SK-N-SH (cell line): ENCODE measurements around the gene GALNT14. TPM values are rescaled to one million over a fixed set of nuclear protein-coding genes. Genes with fewer than 3 reads are reported as not detected.

ENCODE experiments used
- CTCF ChIA-PET: fragments of 300-600, 350-600 bp; formaldehyde crosslinking; extraction: SDS; loops from one replicate; lab custom pipeline; 2021; lab: Yijun Ruan, JAX
- POLR2A ChIA-PET: fragments of 350-600 bp; sonication (Branson Sonifier 250); formaldehyde crosslinking; extraction: SDS; loops from one replicate; lab custom pipeline; 2020; ENCODE audit warnings: antibody characterized with exemption, inconsistent platforms; lab: Yijun Ruan, JAX
- DNase-seq: peaks from one replicate; pipeline ENCODE4 v3.0.0; 2012
- H2AFZ ChIP-seq: fragments of 200-600 bp; sonication (generic); 2 replicates; pipeline ENCODE4 v1.8.1; 2016; ENCODE audit warnings: antibody characterized with exemption, mild to moderate bottlenecking, low read depth
- H3F3A ChIP-seq: fragments of 200-600 bp; sonication (generic); replicated peaks from 2 replicates; pipeline ENCODE3; 2016; ENCODE audit warnings: antibody characterized with exemption, mild to moderate bottlenecking; ENCODE audit not compliant: insufficient read depth
- H3K27ac ChIP-seq, 2 experiments: fragments of 200-500 bp in 1 of 2; fragments of 200-600 bp in 1 of 2; sonication (Bioruptor generic) in 1 of 2; sonication (generic), shearing (Covaris generic) in 1 of 2; 2 replicates each; pipeline versions ENCODE4 v1.5.1 to v1.6.1; 2014 to 2016; ENCODE audit warnings: low read depth in 2 of 2, inconsistent platforms in 1 of 2, low read length in 1 of 2, mild to moderate bottlenecking in 1 of 2, mixed read lengths in 1 of 2
- H3K27me3 ChIP-seq: fragments of 200-600 bp; sonication (generic), shearing (Covaris generic); 2 replicates; pipeline ENCODE4 v1.6.1; 2016; ENCODE audit warnings: mixed run types; ENCODE audit not compliant: insufficient read depth
- H3K36me3 ChIP-seq, 2 experiments: fragments of 200-500 bp in 1 of 2; fragments of 200-600 bp in 1 of 2; sonication (Bioruptor generic) in 1 of 2; sonication (generic) in 1 of 2; replicated peaks in 1 of 2; 2 replicates each; pipeline versions ENCODE3 to v1.5.1; 2014 to 2016; ENCODE audit warnings: low read length in 1 of 2, mild to moderate bottlenecking in 1 of 2; ENCODE audit not compliant: insufficient read depth in 2 of 2, control insufficient read depth in 1 of 2
- H3K4me1 ChIP-seq, 2 experiments: fragments of 200-500 bp in 1 of 2; fragments of 200-600 bp in 1 of 2; sonication (Bioruptor generic) in 1 of 2; sonication (generic), shearing (Covaris generic) in 1 of 2; 2 replicates each; pipeline versions ENCODE4 v1.5.1 to v1.6.1; 2014 to 2016; ENCODE audit warnings: low read depth in 1 of 2, low read length in 1 of 2, mixed run types in 1 of 2; ENCODE audit not compliant: insufficient read depth in 2 of 2, control insufficient read depth in 1 of 2
- H3K4me2 ChIP-seq: fragments of 200-600 bp; sonication (generic), shearing (Covaris generic); 2 replicates; pipeline ENCODE4 v1.6.1; 2017; ENCODE audit warnings: mixed run types
- H3K4me3 ChIP-seq, 2 experiments: fragments of 200-500 bp in 1 of 2; fragments of 200-600 bp in 1 of 2; sonication (Bioruptor generic) in 1 of 2; sonication (generic), shearing (Covaris generic) in 1 of 2; 2 replicates each; pipeline versions ENCODE4 v1.5.1 to v1.8.1; 2014 to 2016; ENCODE audit warnings: low read depth in 2 of 2, inconsistent platforms in 1 of 2, low read length in 1 of 2, mild to moderate bottlenecking in 1 of 2, mixed read lengths in 1 of 2, moderate library complexity in 1 of 2
- H3K79me2 ChIP-seq: fragments of 200-600 bp; sonication (generic); 2 replicates; pipeline ENCODE4 v1.8.1; 2017; ENCODE audit warnings: mild to moderate bottlenecking; ENCODE audit not compliant: insufficient read depth
- H3K9ac ChIP-seq: fragments of 200-600 bp; sonication (generic); 2 replicates; pipeline ENCODE4 v1.6.1; 2017; ENCODE audit warnings: mixed run types
- H3K9me2 ChIP-seq: fragments of 200-600 bp; sonication (generic); 2 replicates; pipeline ENCODE4 v1.6.1; 2017; ENCODE audit warnings: mixed run types
- H3K9me3 ChIP-seq: fragments of 200-600 bp; sonication (generic); 2 replicates; pipeline ENCODE4 v1.6.1; 2017; ENCODE audit warnings: mixed run types, mild to moderate bottlenecking, moderate library complexity
- H4K20me1 ChIP-seq: fragments of 200-600 bp; sonication (generic); 2 replicates; pipeline ENCODE4 v1.6.1; 2017; ENCODE audit warnings: mild to moderate bottlenecking, mixed run types; ENCODE audit not compliant: insufficient read depth
- CHD2 ChIP-seq: fragments of 150-350 bp; IDR thresholded peaks from 2 replicates; pipeline ENCODE4 v1.6.1; 2018; ENCODE audit warnings: low read length; ENCODE audit not compliant: partially characterized antibody
- JUND ChIP-seq: IDR thresholded peaks from 2 replicates; pipeline ENCODE4 v1.4.0; 2012
- MXI1 ChIP-seq: IDR thresholded peaks from 2 replicates; pipeline ENCODE4 v1.6.1; 2012; ENCODE audit warnings: mild to moderate bottlenecking, low read depth, low read length, improper control_type of control experiment
- NFIC ChIP-seq: IDR thresholded peaks from 2 replicates; pipeline ENCODE4 v1.4.0; 2012; ENCODE audit warnings: borderline replicate concordance
- POLR2AphosphoS5 ChIP-seq: IDR thresholded peaks from 2 replicates; pipeline ENCODE4 v1.6.1; 2012; ENCODE audit warnings: low read depth, low read length
- RCOR1 ChIP-seq: fragments of 150-350 bp; IDR thresholded peaks from 2 replicates; pipeline ENCODE4 v1.6.1; 2017; ENCODE audit warnings: antibody characterized with exemption, low read length
- SIN3A ChIP-seq: IDR thresholded peaks from 2 replicates; pipeline ENCODE4 v1.6.1; 2012; ENCODE audit warnings: low read depth, mild to moderate bottlenecking, low read length, moderate library complexity, borderline replicate concordance
- SMC3 ChIP-seq: IDR thresholded peaks from 2 replicates; pipeline ENCODE4 v1.6.1; 2012; ENCODE audit warnings: low read depth, low read length, improper control_type of control experiment
- ZBTB33 ChIP-seq: IDR thresholded peaks from 2 replicates; pipeline ENCODE4 v1.4.0; 2012; ENCODE audit warnings: low read depth, borderline replicate concordance
- WGBS: methylation state at CpG from one replicate; pipeline ENCODE4 v1.1.6; 2017; ENCODE audit warnings: low lambda C conversion rate; 5-methylcytosine and 5-hydroxymethylcytosine counted together
- polyA plus RNA-seq, 3 experiments: library from polyadenylated mRNA; depleted of rRNA; stranded (reverse); fragments of >200 nt; gene quantifications; 2 replicates each; pipeline ENCODE4 v1.2.3, GENCODE V29; 2012
- TF ChIP-seq, protein P1 (sequence below): IDR thresholded peaks from 2 replicates; pipeline ENCODE4 v1.4.0; 2012; ENCODE audit warnings: low read depth
- TF ChIP-seq, protein P2 (sequence below): IDR thresholded peaks from 2 replicates; pipeline ENCODE4 v1.6.1; 2012; ENCODE audit warnings: mild to moderate bottlenecking, low read depth, low read length, moderate library complexity
- TF ChIP-seq, protein P3 (sequence below): fragments of 150-350 bp; IDR thresholded peaks from 2 replicates; pipeline ENCODE4 v1.6.1; 2017; ENCODE audit warnings: antibody characterized with exemption, low read length, low read depth, borderline replicate concordance

GALNT14 gene
- polyA plus RNA-seq, 1 of the 3 experiments (the other 2 are of a cell fraction): 1.6 TPM

- Histone ChIP-seq H3K4me3 (no peak overlapping the region), H3F3A (no peaks in the 10 kb centered on the region), H4K20me1 (no peaks in the 10 kb centered on the region), H3K27me3 (no peaks in the 10 kb centered on the region), H3K4me1 (peaks cover 0 to 64% of the 10 kb centered on the region in 2 experiments; a peak in 3 of 4 replicates), H3K79me2 (no peaks in the 10 kb centered on the region), H3K4me2 (no peak overlapping the region), H3K9me2 (no peaks in the 10 kb centered on the region), H2AFZ (no peak overlapping the region), H3K27ac (peak overlapping the region in 1 of 2 experiments; percentile 60; a peak in 2 of 4 replicates), H3K36me3 (no peaks in the 10 kb centered on the region), H3K9ac (no peak overlapping the region), H3K9me3 (no peaks in the 10 kb centered on the region)
- ChIA-PET CTCF (interaction anchor here (1.5 to 2.9 kb wide), 2 partner anchors 129 to 162 kb away, joined by 4 to 12 read pairs; partner anchors contain the start of gene GALNT14), POLR2A (no interaction called here)
- peak; percentile 67 for DNase-seq
- 43% methylated on average over 12 of the region's 12 CpGs for WGBS
- no peak for TF ChIP-seq NFIC
- TF ChIP-seq JUND: no peak
- TF ChIP-seq MXI1: peak; percentile 47; the same call in 1 of the 2 replicates
- no peak for TF ChIP-seq POLR2AphosphoS5
These were observed 129.6 kb downstream of the GALNT14 start for GRCh38 chr2:31008561-31009114.

GRCh38 chr2:31004257-31004656, 134.0 kb downstream of the GALNT14 start:
- DNase-seq: no peak
- ChIA-PET CTCF (interaction anchor here (0.8 to 2.3 kb wide), 5 partner anchors 12 to 168 kb away, joined by 3 to 7 read pairs (median 3); no protein-coding TSS in a partner anchor), POLR2A (interaction anchor here (1.2 kb wide), 1 partner anchor 10 kb away, joined by 3 read pairs; no protein-coding TSS in a partner anchor)
- Histone ChIP-seq H3F3A (no peaks in the 10 kb centered on the region), H3K9me2 (no peaks in the 10 kb centered on the region), H4K20me1 (no peaks in the 10 kb centered on the region), H3K9me3 (no peaks in the 10 kb centered on the region), H3K79me2 (no peaks in the 10 kb centered on the region), H3K9ac (no peak overlapping the region), H3K27ac (peak overlapping the region in 1 of 2 experiments; percentile 11; a peak in 2 of 4 replicates), H3K4me2 (no peak overlapping the region), H2AFZ (no peak overlapping the region), H3K27me3 (no peaks in the 10 kb centered on the region), H3K4me1 (peaks cover 0 to 60% of the 10 kb centered on the region in 2 experiments; a peak in 2 of 4 replicates), H3K4me3 (no peak overlapping the region), H3K36me3 (no peaks in the 10 kb centered on the region)
- TF ChIP-seq SIN3A (no peak), RCOR1 (no peak), CHD2 (no peak), SMC3 (no peak)

DNA sequence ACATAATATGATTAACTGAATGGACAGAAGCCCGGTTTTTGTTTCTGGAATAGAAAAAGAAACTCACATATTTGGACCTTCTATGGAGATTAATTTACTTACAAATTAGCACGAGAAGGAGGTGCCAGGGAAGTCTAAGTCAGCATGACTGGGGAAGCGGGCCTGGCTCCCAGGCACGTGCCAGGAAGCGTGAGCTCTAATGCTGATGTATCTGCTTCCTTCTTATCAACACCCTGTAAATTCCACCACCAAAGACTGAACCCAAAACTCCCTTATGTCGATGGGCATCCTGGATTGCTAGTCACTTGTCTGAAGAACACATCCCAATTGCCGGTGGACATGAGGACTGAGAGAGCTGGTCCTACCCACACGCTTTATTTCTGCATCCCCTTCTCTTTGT, 134.5 kb downstream of the GALNT14 start:
- Histone ChIP-seq H3F3A (no peaks in the 10 kb centered on the region), H4K20me1 (no peaks in the 10 kb centered on the region), H3K4me3 (no peak overlapping the region), H2AFZ (no peak overlapping the region), H3K79me2 (no peaks in the 10 kb centered on the region), H3K9me3 (no peaks in the 10 kb centered on the region), H3K27me3 (no peaks in the 10 kb centered on the region), H3K36me3 (no peaks in the 10 kb centered on the region), H3K9ac (no peak overlapping the region), H3K4me2 (no peak overlapping the region), H3K4me1 (peaks cover 0 to 57% of the 10 kb centered on the region in 2 experiments; a peak in 2 of 4 replicates), H3K27ac (peak overlapping the region in 1 of 2 experiments; percentile 11; a peak in 2 of 4 replicates), H3K9me2 (no peaks in the 10 kb centered on the region)
- no peak for DNase-seq
- CTCF ChIA-PET: interaction anchor here (0.8 to 2.3 kb wide), 5 partner anchors 13 to 168 kb away, joined by 3 to 7 read pairs (median 3); no protein-coding TSS in a partner anchor
- POLR2A ChIA-PET: interaction anchor here (1.2 kb wide), 1 partner anchor 9 kb away, joined by 3 read pairs; no protein-coding TSS in a partner anchor
- 58% methylated on average over 8 of the region's 8 CpGs for WGBS
- TF ChIP-seq, protein P1, sequence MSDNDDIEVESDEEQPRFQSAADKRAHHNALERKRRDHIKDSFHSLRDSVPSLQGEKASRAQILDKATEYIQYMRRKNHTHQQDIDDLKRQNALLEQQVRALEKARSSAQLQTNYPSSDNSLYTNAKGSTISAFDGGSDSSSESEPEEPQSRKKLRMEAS: no peak
- TF ChIP-seq, protein P2, sequence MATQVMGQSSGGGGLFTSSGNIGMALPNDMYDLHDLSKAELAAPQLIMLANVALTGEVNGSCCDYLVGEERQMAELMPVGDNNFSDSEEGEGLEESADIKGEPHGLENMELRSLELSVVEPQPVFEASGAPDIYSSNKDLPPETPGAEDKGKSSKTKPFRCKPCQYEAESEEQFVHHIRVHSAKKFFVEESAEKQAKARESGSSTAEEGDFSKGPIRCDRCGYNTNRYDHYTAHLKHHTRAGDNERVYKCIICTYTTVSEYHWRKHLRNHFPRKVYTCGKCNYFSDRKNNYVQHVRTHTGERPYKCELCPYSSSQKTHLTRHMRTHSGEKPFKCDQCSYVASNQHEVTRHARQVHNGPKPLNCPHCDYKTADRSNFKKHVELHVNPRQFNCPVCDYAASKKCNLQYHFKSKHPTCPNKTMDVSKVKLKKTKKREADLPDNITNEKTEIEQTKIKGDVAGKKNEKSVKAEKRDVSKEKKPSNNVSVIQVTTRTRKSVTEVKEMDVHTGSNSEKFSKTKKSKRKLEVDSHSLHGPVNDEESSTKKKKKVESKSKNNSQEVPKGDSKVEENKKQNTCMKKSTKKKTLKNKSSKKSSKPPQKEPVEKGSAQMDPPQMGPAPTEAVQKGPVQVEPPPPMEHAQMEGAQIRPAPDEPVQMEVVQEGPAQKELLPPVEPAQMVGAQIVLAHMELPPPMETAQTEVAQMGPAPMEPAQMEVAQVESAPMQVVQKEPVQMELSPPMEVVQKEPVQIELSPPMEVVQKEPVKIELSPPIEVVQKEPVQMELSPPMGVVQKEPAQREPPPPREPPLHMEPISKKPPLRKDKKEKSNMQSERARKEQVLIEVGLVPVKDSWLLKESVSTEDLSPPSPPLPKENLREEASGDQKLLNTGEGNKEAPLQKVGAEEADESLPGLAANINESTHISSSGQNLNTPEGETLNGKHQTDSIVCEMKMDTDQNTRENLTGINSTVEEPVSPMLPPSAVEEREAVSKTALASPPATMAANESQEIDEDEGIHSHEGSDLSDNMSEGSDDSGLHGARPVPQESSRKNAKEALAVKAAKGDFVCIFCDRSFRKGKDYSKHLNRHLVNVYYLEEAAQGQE: no peak
- TF ChIP-seq, protein P3, sequence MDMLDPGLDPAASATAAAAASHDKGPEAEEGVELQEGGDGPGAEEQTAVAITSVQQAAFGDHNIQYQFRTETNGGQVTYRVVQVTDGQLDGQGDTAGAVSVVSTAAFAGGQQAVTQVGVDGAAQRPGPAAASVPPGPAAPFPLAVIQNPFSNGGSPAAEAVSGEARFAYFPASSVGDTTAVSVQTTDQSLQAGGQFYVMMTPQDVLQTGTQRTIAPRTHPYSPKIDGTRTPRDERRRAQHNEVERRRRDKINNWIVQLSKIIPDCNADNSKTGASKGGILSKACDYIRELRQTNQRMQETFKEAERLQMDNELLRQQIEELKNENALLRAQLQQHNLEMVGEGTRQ: no peak
- TF ChIP-seq RCOR1 (no peak), ZBTB33 (no peak)
